Vagina (tissue), 2 donors: ENCODE results near the gene TM7SF3. TPM values are rescaled to one million over a fixed set of nuclear protein-coding genes. Genes with fewer than 3 reads are reported as not detected.

Experiments
- DNase-seq, 2 donors: peaks; one replicate each; pipeline ENCODE4 v3.0.0-alpha.2; 2017; ENCODE audit errors: extremely low spot score in 2 of 2
- H3K27ac ChIP-seq: fragments of 200-600 bp; sonication (generic); one replicate; pipeline ENCODE4 v1.5.1; 2019
- H3K27me3 ChIP-seq: fragments of 200-600 bp; sonication (generic); one replicate; pipeline ENCODE4 v1.5.1; 2019
- H3K36me3 ChIP-seq, 2 donors: fragments of 200-600 bp; sonication (generic); one replicate each; pipeline ENCODE4 v1.5.1; 2017 to 2019
- H3K4me1 ChIP-seq: fragments of 200-600 bp; sonication (generic); one replicate; pipeline ENCODE4 v1.5.1; 2019
- H3K4me3 ChIP-seq, 2 donors: fragments of 200-600 bp; sonication (generic); 1 replicate in 1 of 2; 2 replicates in 1 of 2; pipeline ENCODE4 v1.5.1; 2016 to 2019
- H3K9me3 ChIP-seq: fragments of 200-600 bp; sonication (generic); one replicate; pipeline ENCODE4 v1.5.1; 2019
- POLR2A ChIP-seq, 2 donors: fragments of 450-650 bp; IDR thresholded peaks; one replicate each; pipeline ENCODE4 v1.6.1; 2017; ENCODE audit warnings: antibody characterized with exemption in 2 of 2, mild to moderate bottlenecking in 2 of 2, moderate library complexity in 2 of 2
- POLR2AphosphoS5 ChIP-seq, 2 donors: sonication (generic); formaldehyde crosslinking; IDR thresholded peaks; one replicate each; pipeline ENCODE4 v1.9.0; 2017; ENCODE audit warnings: antibody characterized with exemption in 2 of 2, mild to moderate bottlenecking in 2 of 2, low read depth in 1 of 2; ENCODE audit not compliant: insufficient read depth in 1 of 2
- intact Hi-C: fragments of 100-400 bp; cut with DNase I; formaldehyde crosslinking; loops from one replicate; pipeline ENCODE4 v1.15.1; 2023
- total RNA-seq: library from RNA; depleted of rRNA; stranded (reverse); fragments of >200 nt; gene quantifications from one replicate; pipeline ENCODE4 v1.2.3, GENCODE V29; 2016
- TF ChIP-seq, protein P1 (sequence below), 3 experiments: fragments of 450-650 bp in 2 of 3; fragments of 200-600 bp in 1 of 3; sonication (generic) in 1 of 3; IDR thresholded peaks; one replicate each; pipeline ENCODE4 v1.5.1; 2017 to 2019; ENCODE audit warnings: antibody characterized with exemption in 3 of 3, mild to moderate bottlenecking in 2 of 3, moderate library complexity in 2 of 3

The TM7SF3 gene
- total RNA-seq, 1 donor from 2014 or later = 65.3 TPM

- peaks cover 3% of the 10 kb centered on the region for H3K9me3 ChIP-seq
- no peak overlapping the region for H3K27ac ChIP-seq
- DNase-seq = no peak
- H3K27me3 ChIP-seq = no peaks in the 10 kb centered on the region
- intact Hi-C loops = no loop called here
- TF ChIP-seq, protein P1, sequence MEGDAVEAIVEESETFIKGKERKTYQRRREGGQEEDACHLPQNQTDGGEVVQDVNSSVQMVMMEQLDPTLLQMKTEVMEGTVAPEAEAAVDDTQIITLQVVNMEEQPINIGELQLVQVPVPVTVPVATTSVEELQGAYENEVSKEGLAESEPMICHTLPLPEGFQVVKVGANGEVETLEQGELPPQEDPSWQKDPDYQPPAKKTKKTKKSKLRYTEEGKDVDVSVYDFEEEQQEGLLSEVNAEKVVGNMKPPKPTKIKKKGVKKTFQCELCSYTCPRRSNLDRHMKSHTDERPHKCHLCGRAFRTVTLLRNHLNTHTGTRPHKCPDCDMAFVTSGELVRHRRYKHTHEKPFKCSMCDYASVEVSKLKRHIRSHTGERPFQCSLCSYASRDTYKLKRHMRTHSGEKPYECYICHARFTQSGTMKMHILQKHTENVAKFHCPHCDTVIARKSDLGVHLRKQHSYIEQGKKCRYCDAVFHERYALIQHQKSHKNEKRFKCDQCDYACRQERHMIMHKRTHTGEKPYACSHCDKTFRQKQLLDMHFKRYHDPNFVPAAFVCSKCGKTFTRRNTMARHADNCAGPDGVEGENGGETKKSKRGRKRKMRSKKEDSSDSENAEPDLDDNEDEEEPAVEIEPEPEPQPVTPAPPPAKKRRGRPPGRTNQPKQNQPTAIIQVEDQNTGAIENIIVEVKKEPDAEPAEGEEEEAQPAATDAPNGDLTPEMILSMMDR (IDR thresholded peaks at IDR 0.05) = no peak
- TF ChIP-seq POLR2A (IDR thresholded peaks at IDR 0.05) (no peak), POLR2AphosphoS5 (IDR thresholded peaks at IDR 0.05; ENCODE audit: insufficient read depth in 1 of 2, low read depth in 1 of 2) (no peak)
- H3K4me1 ChIP-seq = no peaks in the 10 kb centered on the region
- no peaks in the 10 kb centered on the region for H3K36me3 ChIP-seq
- H3K4me3 ChIP-seq = no peak overlapping the region
Measured at GRCh38 chr12:26948309-26948708, 65.9 kb downstream of the TM7SF3 start.

DNA sequence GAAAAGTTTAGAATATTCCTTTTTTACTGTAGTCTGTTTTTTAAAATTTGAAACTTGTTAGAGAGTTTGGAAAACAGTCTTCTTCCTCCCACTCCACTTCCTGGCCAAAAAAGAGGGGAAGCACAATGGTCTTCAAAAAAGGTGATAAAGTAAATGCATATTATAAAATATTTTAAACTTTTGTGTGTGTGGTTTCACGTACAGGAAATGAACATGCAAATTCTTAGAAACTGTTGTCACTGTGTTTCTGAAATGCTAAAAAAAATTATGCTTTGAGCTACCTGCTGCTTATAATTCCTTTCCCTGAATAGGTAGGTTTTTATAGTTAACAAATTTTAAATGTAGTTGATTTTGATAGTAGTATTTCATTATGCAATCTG lies 73.0 kb downstream of the TM7SF3 start:
- peaks cover 44% of the 10 kb centered on the region for H3K4me1 ChIP-seq
- no peaks in the 10 kb centered on the region for H3K27me3 ChIP-seq
- no peaks in the 10 kb centered on the region for H3K9me3 ChIP-seq
- no peak overlapping the region for H3K27ac ChIP-seq
- no peaks in the 10 kb centered on the region for H3K36me3 ChIP-seq
- no peak overlapping the region for H3K4me3 ChIP-seq
- intact Hi-C loops = loop anchor here (5.0 kb wide), 1 partner anchor 71 kb away; the partner anchor contains the start of gene TM7SF3
- TF ChIP-seq POLR2A (IDR thresholded peaks at IDR 0.05) (no peak), POLR2AphosphoS5 (IDR thresholded peaks at IDR 0.05; ENCODE audit: insufficient read depth in 1 of 2, low read depth in 1 of 2) (no peak)
- TF ChIP-seq, protein P1 (IDR thresholded peaks at IDR 0.05) = no peak
- DNase-seq = no peak

- intact Hi-C loops = loop anchor here (5.0 kb wide), 1 partner anchor 72 kb away; the partner anchor contains the start of gene TM7SF3
- Histone ChIP-seq H3K4me3 (no peak overlapping the region), H3K9me3 (no peaks in the 10 kb centered on the region), H3K36me3 (no peaks in the 10 kb centered on the region), H3K27ac (no peak overlapping the region), H3K27me3 (no peaks in the 10 kb centered on the region), H3K4me1 (peaks cover 49% of the 10 kb centered on the region)
- DNase-seq = no peak
- TF ChIP-seq POLR2AphosphoS5 (IDR thresholded peaks at IDR 0.05; ENCODE audit: insufficient read depth in 1 of 2, low read depth in 1 of 2) (no peak), POLR2A (IDR thresholded peaks at IDR 0.05) (no peak)
- TF ChIP-seq, protein P1 (IDR thresholded peaks at IDR 0.05) = no peak
Measured at GRCh38 chr12:26940516-26941214, 73.5 kb downstream of the TM7SF3 start.

DNA sequence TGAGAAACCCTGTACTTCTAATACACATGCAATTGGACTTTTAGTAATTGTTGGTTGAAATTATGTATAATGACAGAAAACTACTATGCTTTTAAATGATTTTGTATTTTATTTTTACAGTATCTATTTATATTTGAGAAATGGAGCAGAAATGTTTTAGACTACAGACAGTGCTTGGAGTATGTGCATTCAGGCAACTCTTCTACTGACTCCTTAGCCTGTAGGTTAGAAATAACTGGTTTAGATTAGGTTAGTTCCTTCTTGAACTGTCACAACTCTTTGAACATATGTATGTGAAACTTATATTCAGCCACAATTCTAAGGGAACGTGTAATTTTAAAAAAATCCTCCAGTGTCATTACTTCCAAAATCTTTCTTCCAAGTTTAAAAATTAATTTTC lies 74.2 kb downstream of the TM7SF3 start:
- H3K9me3 ChIP-seq = no peaks in the 10 kb centered on the region
- DNase-seq = no peak
- peak overlapping the region; percentile 75 to 86 for H3K4me3 ChIP-seq
- H3K36me3 ChIP-seq = no peaks in the 10 kb centered on the region
- intact Hi-C loops = loop anchor here (5.0 kb wide), 1 partner anchor 72 kb away; the partner anchor contains the start of gene TM7SF3
- H3K27me3 ChIP-seq = no peaks in the 10 kb centered on the region
- H3K27ac ChIP-seq = no peak overlapping the region
- peaks cover 56% of the 10 kb centered on the region for H3K4me1 ChIP-seq
- TF ChIP-seq, protein P1 (IDR thresholded peaks at IDR 0.05) = no peak
- TF ChIP-seq POLR2A (IDR thresholded peaks at IDR 0.05) = no peak

DNA sequence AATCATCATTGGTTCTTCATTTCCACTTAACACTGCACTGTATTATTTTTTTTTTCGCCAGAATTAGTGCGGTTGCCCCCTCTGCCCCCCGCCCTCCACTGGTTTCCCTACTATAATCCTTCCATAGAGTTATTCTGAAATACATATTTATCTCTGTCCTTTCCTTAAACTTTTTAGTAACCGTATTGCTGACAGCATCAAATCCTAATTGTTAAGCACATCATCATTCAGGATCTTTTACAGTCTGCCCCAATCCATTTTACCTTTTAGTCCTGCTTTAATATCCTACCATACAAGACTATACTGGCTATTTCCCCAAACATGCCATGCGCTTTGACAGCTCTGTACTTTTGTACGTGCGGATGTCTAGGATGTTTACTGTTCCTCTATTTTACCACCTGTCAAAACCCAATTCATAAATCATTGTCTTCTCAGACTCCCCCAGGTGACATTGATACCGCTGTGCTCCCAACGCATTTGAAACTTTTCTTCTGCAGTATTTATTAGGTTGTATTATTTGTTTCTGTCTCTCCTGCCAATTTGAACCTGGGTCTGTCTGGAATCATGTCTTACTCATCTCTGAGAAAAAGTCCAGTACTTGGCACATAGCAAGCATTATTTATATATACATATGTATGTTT lies 74.9 kb downstream of the TM7SF3 start:
- Histone ChIP-seq H3K9me3 (no peaks in the 10 kb centered on the region), H3K36me3 (no peaks in the 10 kb centered on the region), H3K27me3 (no peaks in the 10 kb centered on the region), H3K4me1 (peaks cover 58% of the 10 kb centered on the region), H3K27ac (peak overlapping the region; percentile 95), H3K4me3 (peak overlapping the region; percentile 75 to 86)
- DNase-seq = no peak
- intact Hi-C loops = no loop called here
- TF ChIP-seq POLR2A (IDR thresholded peaks at IDR 0.05) (no peak), POLR2AphosphoS5 (IDR thresholded peaks at IDR 0.05; ENCODE audit: insufficient read depth in 1 of 2, low read depth in 1 of 2) (no peak)
- TF ChIP-seq, protein P1 (IDR thresholded peaks at IDR 0.05) = no peak
